Measurements from ENCODE around the gene USP15. TPM values are rescaled to one million over a fixed set of nuclear protein-coding genes. Genes with fewer than 3 reads are reported as not detected.

USP15 gene
- total RNA-seq: 122 and 150 TPM in 2 replicates

DNA sequence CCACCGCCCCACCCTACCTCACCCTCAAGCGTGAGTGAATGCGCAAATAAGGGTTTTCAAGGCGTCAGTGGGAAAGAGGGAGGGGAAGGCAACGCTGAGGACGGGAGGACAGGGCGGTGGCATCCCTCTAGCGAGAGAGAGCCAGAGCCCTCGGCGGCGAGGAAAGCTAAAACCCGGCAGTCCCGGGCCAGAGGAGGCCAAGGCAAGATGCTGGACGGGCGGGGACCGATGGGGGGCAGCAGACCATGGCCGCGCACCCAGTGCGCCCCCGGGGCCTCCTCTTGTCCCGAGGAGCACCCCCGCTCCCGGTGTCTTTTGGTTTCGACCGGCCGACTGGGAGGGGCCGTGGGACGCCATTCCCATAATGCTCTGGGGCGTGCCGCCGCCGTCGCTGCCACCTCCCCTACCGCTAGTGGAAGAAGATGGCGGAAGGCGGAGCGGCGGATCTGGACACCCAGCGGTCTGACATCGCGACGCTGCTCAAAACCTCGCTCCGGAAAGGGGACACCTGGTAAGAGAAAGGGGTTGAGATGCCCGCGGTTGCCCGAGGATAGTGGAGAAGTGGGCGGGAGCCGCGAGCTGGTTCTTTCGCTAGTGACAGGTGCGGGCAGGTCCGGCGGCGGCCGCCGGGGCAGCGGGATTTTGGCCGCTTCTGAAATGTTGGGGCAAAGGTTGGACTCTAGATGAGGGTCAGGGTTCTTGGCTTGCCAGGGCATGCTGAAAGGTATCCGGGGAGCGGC lies at the start of gene USP15:
TSS of gene USP15 (plus strand) at position 412 of the 740 bp plus-strand sequence. CDS start at position 423, 11 bp downstream.
- ATAC-seq (ENCODE audit: low read depth): peak; percentile 82
- POLR2A ChIA-PET: interaction anchor here (0.6 to 2.8 kb wide), 9 partner anchors 8 to 343 kb away, joined by 3 to 41 read pairs (median 4); partner anchors contain the start of gene MON2
- Mint-ChIP-seq H3K4me3 (peak within 1 kb of the TSS; percentile 100), H3K27me3 (no peaks in the 10 kb centered on the region), H3K9me3 (no peaks in the 10 kb centered on the region), H3K36me3 (ENCODE audit: low read depth) (peaks cover 21% of the 10 kb centered on the region), H3K27ac (peak within 1 kb of the TSS; percentile 100), H3K4me1 (peaks cover 53% of the 10 kb centered on the region)
- CTCF ChIA-PET: interaction anchor here (1.0 kb wide), 1 partner anchor 9 kb away, joined by 4 read pairs; no protein-coding TSS in a partner anchor
- intact Hi-C loops (cut with micrococcal nuclease): loop anchor here (1.0 to 10.0 kb wide), 9 partner anchors 25 to 1962 kb away; partner anchors contain the start of genes KICS2, MON2 and RXYLT1
- DNase-seq: peak; percentile 95
- TF ChIP-seq, protein P1, sequence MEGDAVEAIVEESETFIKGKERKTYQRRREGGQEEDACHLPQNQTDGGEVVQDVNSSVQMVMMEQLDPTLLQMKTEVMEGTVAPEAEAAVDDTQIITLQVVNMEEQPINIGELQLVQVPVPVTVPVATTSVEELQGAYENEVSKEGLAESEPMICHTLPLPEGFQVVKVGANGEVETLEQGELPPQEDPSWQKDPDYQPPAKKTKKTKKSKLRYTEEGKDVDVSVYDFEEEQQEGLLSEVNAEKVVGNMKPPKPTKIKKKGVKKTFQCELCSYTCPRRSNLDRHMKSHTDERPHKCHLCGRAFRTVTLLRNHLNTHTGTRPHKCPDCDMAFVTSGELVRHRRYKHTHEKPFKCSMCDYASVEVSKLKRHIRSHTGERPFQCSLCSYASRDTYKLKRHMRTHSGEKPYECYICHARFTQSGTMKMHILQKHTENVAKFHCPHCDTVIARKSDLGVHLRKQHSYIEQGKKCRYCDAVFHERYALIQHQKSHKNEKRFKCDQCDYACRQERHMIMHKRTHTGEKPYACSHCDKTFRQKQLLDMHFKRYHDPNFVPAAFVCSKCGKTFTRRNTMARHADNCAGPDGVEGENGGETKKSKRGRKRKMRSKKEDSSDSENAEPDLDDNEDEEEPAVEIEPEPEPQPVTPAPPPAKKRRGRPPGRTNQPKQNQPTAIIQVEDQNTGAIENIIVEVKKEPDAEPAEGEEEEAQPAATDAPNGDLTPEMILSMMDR (IDR thresholded peaks at IDR 0.05): no peak

DNA sequence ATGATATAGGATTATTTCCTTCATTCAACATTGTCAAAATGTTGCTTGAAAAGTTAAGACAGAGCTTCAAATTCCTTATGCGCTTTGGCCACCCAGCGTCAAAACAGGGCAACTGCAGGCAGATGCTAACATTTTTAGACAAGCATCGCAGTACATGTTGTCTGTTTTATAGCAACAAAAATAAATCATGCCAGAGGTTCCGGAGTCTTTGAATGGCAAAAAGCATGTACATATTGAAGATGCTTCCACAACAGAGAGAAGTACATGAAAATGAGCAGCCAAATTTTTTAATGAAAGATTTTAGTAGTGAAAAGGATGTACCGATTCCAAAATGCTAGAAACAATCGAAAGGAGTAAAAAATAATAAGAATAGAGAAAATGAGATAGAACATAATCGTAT lies 49.8 kb upstream of the USP15 start:
- H3K4me1 Mint-ChIP-seq: peaks cover 2% of the 10 kb centered on the region
- H3K27ac Mint-ChIP-seq: no peak overlapping the region
- DNase-seq (no peak), ATAC-seq (ENCODE audit: low read depth) (no peak)
- H3K4me3 Mint-ChIP-seq: no peak overlapping the region
- POLR2A ChIA-PET: no interaction called here
- intact Hi-C loops (cut with micrococcal nuclease): no loop called here
- CTCF ChIA-PET: interaction anchor here (0.7 to 1.5 kb wide), 4 partner anchors 9 to 73 kb away, joined by 3 to 11 read pairs (median 4); a partner anchor contains a TSS
- H3K9me3 Mint-ChIP-seq: no peaks in the 10 kb centered on the region
- peaks cover 7% of the 10 kb centered on the region for H3K27me3 Mint-ChIP-seq
- TF ChIP-seq, protein P1 (IDR thresholded peaks at IDR 0.05): no peak
- no peaks in the 10 kb centered on the region for H3K36me3 Mint-ChIP-seq (ENCODE audit: low read depth)

GRCh38 chr12:62211510-62211909 lies 48.7 kb upstream of the USP15 start:
- Mint-ChIP-seq H3K36me3 (ENCODE audit: low read depth) (no peaks in the 10 kb centered on the region), H3K9me3 (no peaks in the 10 kb centered on the region), H3K4me1 (peaks cover 2% of the 10 kb centered on the region), H3K4me3 (no peak overlapping the region), H3K27ac (no peak overlapping the region), H3K27me3 (peaks cover 7% of the 10 kb centered on the region)
- POLR2A ChIA-PET: no interaction called here
- CTCF ChIA-PET: no interaction called here
- intact Hi-C loops (cut with micrococcal nuclease): no loop called here
- no peak for ATAC-seq (ENCODE audit: low read depth)
- no peak for DNase-seq
- TF ChIP-seq, protein P1 (IDR thresholded peaks at IDR 0.05): no peak

GRCh38 chr12:62214846-62215245 lies 45.4 kb upstream of the USP15 start:
- H3K27ac Mint-ChIP-seq: no peak overlapping the region
- POLR2A ChIA-PET: no interaction called here
- intact Hi-C loops (cut with micrococcal nuclease): no loop called here

GRCh38 chr12:62215506-62215905 lies 44.7 kb upstream of the USP15 start:
- H3K27me3 Mint-ChIP-seq: peaks cover 8% of the 10 kb centered on the region
- no peak for DNase-seq
- intact Hi-C loops (cut with micrococcal nuclease): no loop called here
- TF ChIP-seq, protein P1 (IDR thresholded peaks at IDR 0.05): no peak
- H3K36me3 Mint-ChIP-seq (ENCODE audit: low read depth): no peaks in the 10 kb centered on the region
- no peaks in the 10 kb centered on the region for H3K9me3 Mint-ChIP-seq
- POLR2A ChIA-PET: no interaction called here
- ATAC-seq (ENCODE audit: low read depth): no peak
- peaks cover 2% of the 10 kb centered on the region for H3K4me1 Mint-ChIP-seq
- CTCF ChIA-PET: no interaction called here
- H3K27ac Mint-ChIP-seq: no peak overlapping the region
- H3K4me3 Mint-ChIP-seq: no peak overlapping the region

More at GRCh38 chr12:62214846-62215245, 45.4 kb upstream of the USP15 start:
- no peak for ATAC-seq (ENCODE audit: low read depth)
- TF ChIP-seq, protein P1 (IDR thresholded peaks at IDR 0.05): no peak
- no peaks in the 10 kb centered on the region for H3K9me3 Mint-ChIP-seq
- H3K27me3 Mint-ChIP-seq: peaks cover 12% of the 10 kb centered on the region
- H3K4me1 Mint-ChIP-seq: peaks cover 2% of the 10 kb centered on the region
- H3K36me3 Mint-ChIP-seq (ENCODE audit: low read depth): no peaks in the 10 kb centered on the region
- CTCF ChIA-PET: no interaction called here
- H3K4me3 Mint-ChIP-seq: no peak overlapping the region
- no peak for DNase-seq

Measured in activated B cell treated with CpG ODN at 0.5 μM for 24 hours (primary cell).